Measurements from ENCODE around the gene ZNRD2. TPM values are rescaled to one million over a fixed set of nuclear protein-coding genes. Genes with fewer than 3 reads are reported as not detected.

The ZNRD2 gene
- total and polyA plus RNA-seq, 10 of the 15 experiments (the other 5 are each of a cell fraction or from before 2014, with no cell fraction given), result 7.9 to 111 (median 55.4) TPM

- 90% methylated on average over 17 of the region's 17 CpGs for WGBS (ENCODE audit: insufficient coverage, insufficient replicate concordance, low lambda C conversion rate, missing lambda C conversion rate)
- ATAC-seq, result no peak
Observed at GRCh38 chr11:65617136-65617850, 47.0 kb downstream of the ZNRD2 start.

More at GRCh38 chr11:65617136-65617850, 47.0 kb downstream of the ZNRD2 start:
- FAIRE-seq (no peak), DNase-seq (ENCODE audit: low read depth, low spot score) (no peak)
- peaks cover 18% of the 10 kb centered on the region for H3K4me1 ChIP-seq (ENCODE audit: control insufficient read depth, insufficient read depth, low read length)
- peaks cover 60% of the 10 kb centered on the region for H3K79me2 ChIP-seq (ENCODE audit: control insufficient read depth, insufficient read depth, low read length)
- ChIA-PET CTCF (interaction anchor here (0.6 to 2.9 kb wide), 6 partner anchors 8 to 204 kb away, joined by 3 to 25 read pairs (median 4); partner anchors contain the start of genes FAM89B, SIPA1 and ZNRD2), SMC1A (ENCODE audit: uncharacterized antibody, unreplicated experiment) (interaction anchor here (0.6 to 1.5 kb wide), 3 partner anchors 9 to 44 kb away, joined by 4 to 6 read pairs (median 4); partner anchors contain the start of genes FAM89B and SIPA1), RAD21 (ENCODE audit: unreplicated experiment) (interaction anchor here (0.6 to 1.4 kb wide), 2 partner anchors 28 to 94 kb away, joined by 3 read pairs; partner anchors contain the start of gene KAT5), POLR2A (interaction anchor here (0.5 to 5.0 kb wide), 9 partner anchors 9 to 301 kb away, joined by 3 to 34 read pairs (median 3); partner anchors contain the start of genes C11orf68, EHBP1L1, SIPA1 and ZNRD2)
- BruUV-seq (replicated peaks), result TSS peak; percentile 60
- intact Hi-C loops (cut with micrococcal nuclease; ENCODE audit: unreplicated experiment) (no loop called here), in situ Hi-C loops (cut with MboI) (no loop called here)
- H3K9ac ChIP-seq (ENCODE audit: control insufficient read depth, insufficient read depth, low read length), result peak overlapping the region; percentile 68
- H3K36me3 ChIP-seq (ENCODE audit: control insufficient read depth in 2 of 2, insufficient read depth in 2 of 2, low read length in 1 of 2), result peaks cover 13 to 21% of the 10 kb centered on the region in 2 experiments; a peak in 3 of 4 replicates
- no peak overlapping the region for H2AFZ ChIP-seq (ENCODE audit: control insufficient read depth, low read depth, low read length)
- no peak overlapping the region for H3K27ac ChIP-seq (ENCODE audit: control insufficient read depth, insufficient read depth)
- H3K4me2 ChIP-seq (ENCODE audit: control insufficient read depth, insufficient read depth), result peak overlapping the region; percentile 94
- H3K27me3 ChIP-seq (replicated peaks in 1 of 2; ENCODE audit: control insufficient read depth in 2 of 2, insufficient read depth in 2 of 2, low read length in 1 of 2), result no peaks in the 10 kb centered on the region
- H3K9me3 ChIP-seq (replicated peaks; ENCODE audit: control insufficient read depth, insufficient read depth, low read length), result no peaks in the 10 kb centered on the region
- no peaks in the 10 kb centered on the region; the same call in 1 of the 2 replicates for H4K20me1 ChIP-seq (ENCODE audit: control insufficient read depth, insufficient read depth)
- TF ChIP-seq IRF4 (IDR thresholded peaks at IDR 0.05; ENCODE audit: low read depth, low read length), result no peak
- TF ChIP-seq BRCA1 (IDR thresholded peaks at IDR 0.05; ENCODE audit: low read depth, low read length), result no peak
- no peak for TF ChIP-seq STAT1 (conservative IDR thresholded peaks at IDR 0.05)
- no peak for TF ChIP-seq CBX5 (IDR thresholded peaks at IDR 0.05; ENCODE audit: low read depth)
- TF ChIP-seq NR2C1 (IDR thresholded peaks at IDR 0.05), result no peak
- TF ChIP-seq MXI1 (IDR thresholded peaks at IDR 0.05; ENCODE audit: low read depth, low read length), result no peak
- TF ChIP-seq STAT3 (IDR thresholded peaks at IDR 0.05; ENCODE audit: low read depth, low read length), result no peak
- TF ChIP-seq HDGF (IDR thresholded peaks at IDR 0.05), result no peak
- peak overlapping the region; percentile 100 for H3K4me3 ChIP-seq
